T-helper 17 cell (primary cell): ENCODE data around the gene DENND1B. TPM values are rescaled to one million over a fixed set of nuclear protein-coding genes. Genes with fewer than 3 reads are reported as not detected.
A peak's percentile ranks its signal among the peaks of the same experiment; 100 is the strongest.
"Not testable (repeated sequence)": the region's sequence is repeated elsewhere in the genome, so short reads cannot be mapped to it uniquely, and the experiment has no call there.

Experiments
- ATAC-seq: fragments of 150-1000 bp; cut with Tn5 transposase; 2 replicates; pipeline ENCODE4 v1.10.0; 2021; ENCODE audit warnings: mild to moderate bottlenecking, moderate library complexity
- DNase-seq, 3 donors: peaks; one replicate each; pipeline versions ENCODE4 v3.0.0 to v3.0.0-alpha.2; 2020 to 2021
- H3K9me3 ChIP-seq: one replicate; pipeline ENCODE4 v1.7.0; 2013; ENCODE audit warnings: low read length, mild to moderate bottlenecking; ENCODE audit not compliant: control insufficient read depth, poor library complexity, severe bottlenecking
- H3K27ac Mint-ChIP-seq: one replicate; pipeline ENCODE4 v1.8.0; 2022; ENCODE audit warnings: mild to moderate bottlenecking, moderate library complexity, mixed read lengths
- H3K27me3 Mint-ChIP-seq: one replicate; pipeline ENCODE4 v1.8.0; 2022; ENCODE audit warnings: mixed read lengths
- H3K36me3 Mint-ChIP-seq: one replicate; pipeline ENCODE4 v1.8.0; 2022; ENCODE audit warnings: low read depth, mixed read lengths
- H3K4me1 Mint-ChIP-seq: one replicate; pipeline ENCODE4 v1.8.0; 2022; ENCODE audit warnings: mild to moderate bottlenecking, mixed read lengths
- H3K4me3 Mint-ChIP-seq: one replicate; pipeline ENCODE4 v1.8.0; 2022; ENCODE audit warnings: mild to moderate bottlenecking, moderate library complexity, mixed read lengths
- total RNA-seq, 4 donors: library from RNA in 2 of 4; stranded (reverse) in 2 of 4; gene quantifications; one replicate each; pipeline ENCODE4 v1.2.3 and lab custom pipeline; 2022 to 2026

The DENND1B gene
- total RNA-seq, 2 donors from 2014 or later, result 32.4 to 35.6 TPM

DNA sequence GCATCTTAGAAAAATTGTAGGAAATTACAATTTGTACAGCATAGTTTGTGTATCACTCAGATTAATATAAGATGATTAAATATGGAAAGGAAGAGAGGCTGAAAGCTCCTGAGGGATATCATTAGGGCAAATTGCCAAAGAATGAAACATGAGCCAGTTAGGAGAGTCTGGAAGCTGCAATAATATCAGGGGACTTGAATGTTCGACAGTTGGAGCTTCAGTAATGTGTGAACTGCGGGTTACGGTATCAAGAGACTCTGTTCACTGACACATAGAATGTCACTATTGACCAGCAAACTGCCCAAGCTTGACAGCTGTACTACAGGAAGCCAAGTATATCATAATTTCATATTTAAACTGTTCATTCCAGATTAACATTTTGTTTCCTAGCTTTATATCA lies 157.2 kb downstream of the DENND1B start:
- no peak overlapping the region for H3K27ac Mint-ChIP-seq
- DNase-seq, result no peak
- no peaks in the 10 kb centered on the region for H3K9me3 ChIP-seq
- H3K27me3 Mint-ChIP-seq, result no peaks in the 10 kb centered on the region
- peaks cover 6% of the 10 kb centered on the region for H3K4me1 Mint-ChIP-seq
- no peak overlapping the region for H3K4me3 Mint-ChIP-seq
- ATAC-seq, result no peak
- no peaks in the 10 kb centered on the region for H3K36me3 Mint-ChIP-seq

DNA sequence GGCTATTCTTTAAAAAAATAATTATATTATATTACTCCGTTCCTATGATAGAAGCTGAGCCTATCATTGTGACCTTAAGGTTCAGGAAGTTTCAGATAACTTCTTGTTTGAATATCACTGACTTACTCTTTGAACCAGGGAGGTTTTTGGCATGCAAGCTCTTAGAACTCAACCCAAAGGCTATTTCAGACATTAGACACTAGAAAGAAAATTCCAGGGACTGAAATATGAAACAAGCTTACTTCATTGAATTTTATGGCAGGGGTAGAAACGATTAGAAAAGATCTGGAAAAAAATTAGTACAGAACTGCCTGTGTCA lies 159.6 kb downstream of the DENND1B start:
- H3K27ac Mint-ChIP-seq, result no peak overlapping the region

DNA sequence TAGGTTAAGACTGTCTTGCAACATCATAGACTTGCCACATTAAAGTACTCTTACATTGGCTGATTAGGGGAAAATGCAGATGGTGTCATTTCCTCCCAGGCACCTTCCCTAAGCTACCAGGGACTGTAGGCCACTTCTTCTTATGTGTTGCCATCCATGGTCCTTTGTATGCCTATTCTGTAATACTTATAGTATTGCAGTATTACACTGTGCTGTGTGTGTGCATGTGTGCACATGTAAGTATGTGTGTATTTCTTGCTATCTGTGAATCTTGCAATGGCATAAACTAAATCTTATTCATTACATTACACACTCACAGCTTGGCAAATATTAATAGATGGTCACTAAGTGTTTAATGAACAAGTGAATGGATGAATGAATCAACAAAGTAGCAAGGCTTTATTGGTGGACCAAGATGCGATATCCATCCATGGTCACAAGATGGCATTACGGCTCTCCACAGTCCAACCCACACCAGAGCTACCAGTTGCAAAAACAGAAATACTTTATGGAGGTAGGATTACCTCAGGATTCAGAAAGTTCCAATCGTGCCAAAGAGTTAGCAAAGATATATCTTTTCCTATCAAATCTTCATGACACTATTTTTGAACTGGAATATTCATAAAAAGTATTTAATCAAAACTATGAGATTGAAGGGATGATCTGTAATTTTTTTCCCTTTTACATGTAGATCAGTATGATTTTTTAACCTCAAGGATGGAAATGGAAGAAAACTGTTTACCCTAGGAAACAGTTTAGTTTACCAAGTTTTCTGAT lies 160.2 kb downstream of the DENND1B start:
- H3K4me1 Mint-ChIP-seq, result no peaks in the 10 kb centered on the region
- H3K4me3 Mint-ChIP-seq, result no peak overlapping the region
- H3K36me3 Mint-ChIP-seq, result no peaks in the 10 kb centered on the region
- DNase-seq (no peak), ATAC-seq (peak; percentile 54)
- no peaks in the 10 kb centered on the region for H3K9me3 ChIP-seq
- H3K27ac Mint-ChIP-seq, result no peak overlapping the region
- no peaks in the 10 kb centered on the region for H3K27me3 Mint-ChIP-seq

More for the DNA sequence above, 159.6 kb downstream of the DENND1B start:
- H3K9me3 ChIP-seq, result no peaks in the 10 kb centered on the region
- Mint-ChIP-seq H3K4me3 (no peak overlapping the region), H3K4me1 (peaks cover 1% of the 10 kb centered on the region), H3K36me3 (no peaks in the 10 kb centered on the region), H3K27me3 (no peaks in the 10 kb centered on the region)
- DNase-seq (no peak), ATAC-seq (no peak)

DNA sequence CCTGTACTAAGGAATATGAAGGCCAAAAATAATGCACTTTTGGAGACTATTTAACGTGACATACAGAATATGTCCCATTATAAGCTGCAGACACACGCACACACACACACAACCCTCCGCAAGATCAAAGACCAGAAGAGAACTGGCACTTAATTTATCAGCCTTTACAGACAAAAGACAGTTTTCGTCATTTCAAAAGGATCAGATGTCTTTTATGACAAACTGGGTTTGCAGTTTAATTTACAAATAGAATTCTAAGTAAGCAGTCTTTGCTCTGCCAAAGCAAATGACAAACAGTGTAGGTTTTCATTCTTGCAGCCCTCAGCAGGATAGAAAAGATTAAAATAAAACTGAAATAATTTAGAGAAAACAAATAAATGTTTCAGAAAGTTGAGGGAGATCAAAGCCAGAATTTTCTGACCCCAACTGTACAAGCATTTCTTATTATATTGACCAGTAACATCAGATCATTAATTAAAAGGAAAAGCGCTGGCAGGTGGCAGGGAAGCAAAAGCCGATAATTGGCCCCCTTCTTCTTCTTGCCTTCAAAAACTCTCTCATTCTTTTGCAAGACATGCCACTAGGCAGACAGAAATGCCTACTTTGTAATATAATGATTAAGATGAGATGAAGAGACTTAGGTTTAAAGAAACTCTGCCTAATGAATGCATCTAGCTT lies 169.0 kb downstream of the DENND1B start:
- DNase-seq, result no peak
- no peak overlapping the region for H3K4me3 Mint-ChIP-seq
- no peak overlapping the region for H3K27ac Mint-ChIP-seq
- no peaks in the 10 kb centered on the region for H3K4me1 Mint-ChIP-seq
- H3K9me3 ChIP-seq, result no peaks in the 10 kb centered on the region
- no peak for ATAC-seq
- no peaks in the 10 kb centered on the region for H3K36me3 Mint-ChIP-seq
- no peaks in the 10 kb centered on the region for H3K27me3 Mint-ChIP-seq

DNA sequence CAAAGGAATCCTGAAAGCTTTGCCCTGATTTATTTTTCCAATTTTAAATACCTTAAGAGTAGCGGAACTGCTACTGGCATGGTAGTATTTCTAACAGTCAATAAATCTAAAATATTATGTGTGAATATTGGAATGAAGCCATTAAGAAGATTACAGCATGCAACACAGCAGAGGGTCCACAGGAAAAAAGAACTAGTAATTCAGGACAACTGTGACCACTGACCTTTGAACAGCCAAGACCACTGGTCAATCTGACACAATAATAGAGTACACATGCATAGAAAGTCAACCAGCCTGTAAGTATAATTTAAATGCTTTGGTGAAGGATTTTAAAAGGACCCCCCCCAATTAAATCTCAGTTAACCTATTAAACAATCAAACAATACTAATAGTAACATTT lies 171.0 kb downstream of the DENND1B start:
- H3K27ac Mint-ChIP-seq, result no peak overlapping the region
- H3K4me3 Mint-ChIP-seq, result no peak overlapping the region
- H3K27me3 Mint-ChIP-seq, result no peaks in the 10 kb centered on the region
- H3K4me1 Mint-ChIP-seq, result peaks cover 7% of the 10 kb centered on the region
- no peaks in the 10 kb centered on the region for H3K9me3 ChIP-seq
- no peak for ATAC-seq
- DNase-seq, result no peak
- H3K36me3 Mint-ChIP-seq, result peaks cover 2% of the 10 kb centered on the region

DNA sequence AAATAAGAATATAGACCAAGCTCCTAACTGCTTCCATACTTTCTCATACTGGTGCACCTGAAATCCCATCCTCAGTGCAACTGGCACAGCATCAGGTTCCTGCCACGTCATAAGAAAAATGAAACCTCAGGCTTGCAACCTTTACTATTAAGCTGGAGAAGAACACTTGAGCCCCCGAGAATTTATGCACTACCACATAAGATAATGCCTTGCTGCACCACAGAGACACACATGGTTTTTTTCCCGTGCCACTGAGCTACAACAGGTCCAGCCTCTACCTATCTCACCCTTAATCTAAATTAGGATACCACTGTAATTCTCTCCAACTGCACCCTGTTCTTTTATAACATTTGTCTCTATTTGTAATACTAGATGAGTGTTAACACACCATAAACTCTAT lies 174.5 kb downstream of the DENND1B start:
- DNase-seq (no peak), ATAC-seq (no peak)
- peaks cover 2% of the 10 kb centered on the region for H3K36me3 Mint-ChIP-seq
- peaks cover 7% of the 10 kb centered on the region for H3K4me1 Mint-ChIP-seq
- no peak overlapping the region for H3K4me3 Mint-ChIP-seq
- no peaks in the 10 kb centered on the region for H3K9me3 ChIP-seq
- no peak overlapping the region for H3K27ac Mint-ChIP-seq
- H3K27me3 Mint-ChIP-seq, result no peaks in the 10 kb centered on the region

DNA sequence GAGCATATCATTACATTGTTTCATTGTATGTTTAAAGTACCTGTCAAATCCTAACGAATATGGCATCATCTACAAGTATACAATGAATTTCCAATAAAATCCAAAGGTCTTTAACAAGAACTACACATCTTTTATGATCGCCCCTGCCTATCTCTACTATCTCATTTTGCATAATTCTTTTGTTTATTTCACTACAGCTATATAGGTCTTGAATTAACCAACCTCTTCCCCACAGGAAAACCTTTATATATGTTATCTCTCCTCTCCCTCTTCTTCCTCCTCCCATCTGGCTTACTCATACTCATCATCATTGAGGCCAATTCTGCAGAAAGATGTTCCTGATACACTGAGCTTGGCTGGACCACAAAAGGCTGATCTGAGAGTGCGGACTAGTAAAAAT lies 175.5 kb downstream of the DENND1B start:
- H3K4me3 Mint-ChIP-seq, result no peak overlapping the region
- H3K27ac Mint-ChIP-seq, result no peak overlapping the region
- DNase-seq, result no peak

DNA sequence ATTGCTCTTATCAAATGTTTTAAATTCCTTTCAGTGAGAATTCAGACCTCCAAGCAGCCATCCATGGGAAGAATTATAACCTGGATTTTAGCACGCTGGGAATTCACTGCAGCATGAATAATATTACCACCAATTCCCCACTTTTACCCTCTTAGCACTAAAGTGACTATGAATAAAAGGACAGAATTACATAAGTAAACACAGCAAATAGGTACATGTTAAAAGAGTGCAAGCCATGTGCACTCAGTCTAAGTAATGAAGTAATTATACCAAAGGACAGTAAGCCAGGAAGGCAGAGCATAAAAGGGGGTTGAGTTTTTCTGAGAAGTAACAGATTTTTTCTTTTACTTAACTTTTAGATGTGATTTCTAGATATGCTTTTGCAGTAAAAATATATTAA lies 176.3 kb downstream of the DENND1B start:
- Mint-ChIP-seq H3K36me3 (peaks cover 2% of the 10 kb centered on the region), H3K4me1 (peaks cover 7% of the 10 kb centered on the region), H3K27me3 (no peaks in the 10 kb centered on the region), H3K27ac (no peak overlapping the region), H3K4me3 (no peak overlapping the region)
- ATAC-seq (no peak), DNase-seq (no peak)
- H3K9me3 ChIP-seq, result no peaks in the 10 kb centered on the region

More for the DNA sequence above, 175.5 kb downstream of the DENND1B start:
- Mint-ChIP-seq H3K4me1 (peaks cover 7% of the 10 kb centered on the region), H3K27me3 (no peaks in the 10 kb centered on the region), H3K36me3 (peaks cover 2% of the 10 kb centered on the region)
- no peak for ATAC-seq
- no peaks in the 10 kb centered on the region for H3K9me3 ChIP-seq

DNA sequence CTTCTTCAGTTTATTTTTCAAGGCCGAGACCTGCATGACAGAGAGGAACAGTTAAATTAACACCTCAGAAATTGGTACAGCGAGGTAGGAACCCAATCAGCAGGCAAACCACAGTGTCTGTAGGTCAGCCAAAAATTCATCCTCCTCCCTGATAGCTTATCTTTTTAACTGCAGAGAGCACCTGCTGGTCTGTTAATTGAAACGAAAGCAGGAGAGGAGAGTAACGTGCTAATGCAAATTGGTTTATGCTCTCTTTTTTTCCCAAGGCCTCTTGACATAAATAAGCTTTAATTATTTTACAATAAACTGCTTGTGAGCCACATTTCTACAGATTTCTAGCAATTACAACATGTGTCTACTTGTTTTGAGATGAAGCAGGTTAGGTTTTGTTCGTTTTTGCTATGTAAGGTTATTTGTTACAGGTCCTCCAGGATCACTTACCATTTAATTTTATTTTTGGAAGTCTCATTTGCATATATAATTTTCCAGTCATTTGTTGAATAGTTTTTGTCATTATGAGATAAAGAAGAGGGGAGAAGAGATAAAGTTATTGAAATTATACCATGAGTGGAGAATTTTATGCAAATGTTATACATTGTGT lies 179.9 kb downstream of the DENND1B start:
- H3K27me3 Mint-ChIP-seq, result no peaks in the 10 kb centered on the region

DNA sequence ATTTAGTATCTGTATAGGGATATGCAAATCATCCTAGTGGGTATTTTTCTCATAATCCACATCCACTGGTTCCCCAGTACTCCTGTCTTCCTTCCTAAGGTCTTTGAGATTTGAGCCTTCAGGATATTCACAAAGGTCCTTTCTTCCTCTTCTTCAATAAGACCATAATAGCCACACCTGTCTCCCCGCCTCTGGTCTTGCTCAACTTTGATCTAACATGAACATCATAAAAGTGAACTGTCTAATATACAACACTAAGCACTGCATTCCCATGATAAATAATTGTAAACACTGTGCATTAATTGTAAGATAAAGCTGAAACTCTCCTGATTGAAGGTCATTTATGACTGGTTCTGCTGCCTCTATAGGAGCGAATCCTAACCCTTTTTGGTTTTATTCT lies 184.6 kb downstream of the DENND1B start:
- H3K9me3 ChIP-seq, result no peaks in the 10 kb centered on the region
- ATAC-seq, result no peak
- Mint-ChIP-seq H3K4me3 (no peak overlapping the region), H3K36me3 (peaks cover 8% of the 10 kb centered on the region), H3K4me1 (peaks cover 2% of the 10 kb centered on the region), H3K27me3 (no peaks in the 10 kb centered on the region), H3K27ac (no peak overlapping the region)
- DNase-seq, result no peak

More for the DNA sequence above, 179.9 kb downstream of the DENND1B start:
- Mint-ChIP-seq H3K27ac (no peak overlapping the region), H3K4me3 (no peak overlapping the region), H3K36me3 (peaks cover 5% of the 10 kb centered on the region), H3K4me1 (peaks cover 6% of the 10 kb centered on the region)
- no peaks in the 10 kb centered on the region for H3K9me3 ChIP-seq
- DNase-seq (no peak), ATAC-seq (no peak)

DNA sequence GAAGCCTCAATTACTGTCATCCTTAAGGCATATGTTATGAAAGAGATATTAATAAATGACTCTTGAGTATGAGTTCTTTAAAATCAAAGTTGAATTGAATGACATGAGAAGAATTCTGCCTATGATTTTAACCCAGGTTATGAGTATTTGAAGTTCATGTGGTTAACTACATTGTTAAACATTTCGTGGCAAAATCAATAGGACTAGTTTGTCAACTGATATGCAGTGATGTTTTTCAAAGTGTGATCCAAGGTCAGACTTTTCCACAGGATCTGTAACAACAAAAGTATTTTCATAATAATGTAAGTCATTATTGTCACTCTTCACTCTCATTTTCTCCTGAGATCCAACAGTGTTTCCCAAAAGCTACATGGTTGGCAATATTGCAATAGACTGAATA lies 189.5 kb downstream of the DENND1B start:
- H3K4me1 Mint-ChIP-seq, result no peaks in the 10 kb centered on the region
- no peak for DNase-seq
- peaks cover 7% of the 10 kb centered on the region for H3K36me3 Mint-ChIP-seq
- no peak for ATAC-seq
- no peak overlapping the region for H3K4me3 Mint-ChIP-seq
- H3K27me3 Mint-ChIP-seq, result no peaks in the 10 kb centered on the region
- no peak overlapping the region for H3K27ac Mint-ChIP-seq
- no peaks in the 10 kb centered on the region for H3K9me3 ChIP-seq

DNA sequence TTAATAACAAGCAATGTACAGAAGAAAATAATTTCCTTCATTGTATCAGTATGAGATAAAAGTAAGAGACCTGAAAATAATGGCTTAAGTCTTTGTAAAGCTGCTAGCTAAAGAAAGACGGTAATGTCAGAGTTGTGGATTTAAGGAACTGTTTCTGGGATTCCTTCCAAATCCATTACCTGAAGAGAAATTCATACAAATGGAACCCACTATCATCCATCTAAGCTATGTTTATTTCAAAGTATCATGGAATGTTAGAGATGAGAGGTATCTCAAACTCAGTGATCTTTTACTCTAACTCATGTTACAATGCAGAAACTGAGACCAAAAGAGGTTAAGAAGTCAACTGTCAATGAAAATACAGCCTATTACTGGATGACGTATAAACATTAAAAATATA lies 197.7 kb downstream of the DENND1B start:
- ATAC-seq (no peak), DNase-seq (no peak)
- Mint-ChIP-seq H3K27me3 (no peaks in the 10 kb centered on the region), H3K4me1 (peaks cover 3% of the 10 kb centered on the region), H3K4me3 (no peak overlapping the region), H3K36me3 (peaks cover 2% of the 10 kb centered on the region), H3K27ac (no peak overlapping the region)
- no peaks in the 10 kb centered on the region for H3K9me3 ChIP-seq

DNA sequence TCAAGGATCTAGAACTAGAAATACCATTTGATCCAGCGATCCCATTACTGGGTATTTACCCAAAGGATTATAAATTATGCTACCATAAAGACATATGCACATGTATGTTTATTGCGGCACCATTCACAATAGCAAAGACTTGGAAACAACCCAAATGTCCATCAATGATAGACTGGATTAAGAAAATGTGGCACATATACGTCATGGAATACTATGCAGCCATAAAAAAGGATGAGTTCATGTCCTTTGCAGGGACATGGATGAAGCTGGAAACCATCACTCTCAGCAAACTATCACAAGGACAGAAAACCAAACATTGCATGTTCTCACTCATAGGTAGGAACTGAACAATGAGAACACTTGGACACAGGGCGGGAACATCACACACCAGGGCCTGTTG lies 199.7 kb downstream of the DENND1B start:
- not testable (repeated sequence) for H3K4me1 Mint-ChIP-seq, H3K27ac Mint-ChIP-seq, ATAC-seq, H3K27me3 Mint-ChIP-seq, H3K4me3 Mint-ChIP-seq, DNase-seq, H3K9me3 ChIP-seq
- H3K36me3 Mint-ChIP-seq, result peaks cover 10% of the 10 kb centered on the region
